ENCODE results near the gene GAL3ST3.
"Not testable (repeated sequence)": the region's sequence is repeated elsewhere in the genome, so short reads cannot be mapped to it uniquely, and the experiment has no call there.

Gene GAL3ST3

DNA sequence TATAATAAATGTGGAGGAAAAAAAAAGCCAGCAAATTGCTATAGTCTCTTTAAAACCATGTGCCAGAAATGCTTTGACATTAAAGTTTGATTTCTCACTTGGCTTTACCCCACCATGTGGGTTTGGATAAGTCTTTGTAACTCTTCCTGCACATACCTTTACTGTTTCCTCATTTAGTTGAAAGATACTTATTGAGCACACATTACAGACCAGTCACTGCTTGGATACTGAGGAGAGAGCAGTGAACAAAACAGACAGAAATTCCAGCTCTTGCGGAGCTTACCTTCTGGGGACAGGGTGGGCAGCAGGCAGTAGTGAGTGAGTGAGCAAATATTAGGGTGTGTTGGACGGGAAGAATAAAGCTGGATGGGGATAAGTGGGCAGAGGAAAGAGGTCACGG, 34.8 kb upstream of the GAL3ST3 start:
- DNase-seq (ENCODE audit: low read depth) = no peak
- TF ChIP-seq, protein P1, sequence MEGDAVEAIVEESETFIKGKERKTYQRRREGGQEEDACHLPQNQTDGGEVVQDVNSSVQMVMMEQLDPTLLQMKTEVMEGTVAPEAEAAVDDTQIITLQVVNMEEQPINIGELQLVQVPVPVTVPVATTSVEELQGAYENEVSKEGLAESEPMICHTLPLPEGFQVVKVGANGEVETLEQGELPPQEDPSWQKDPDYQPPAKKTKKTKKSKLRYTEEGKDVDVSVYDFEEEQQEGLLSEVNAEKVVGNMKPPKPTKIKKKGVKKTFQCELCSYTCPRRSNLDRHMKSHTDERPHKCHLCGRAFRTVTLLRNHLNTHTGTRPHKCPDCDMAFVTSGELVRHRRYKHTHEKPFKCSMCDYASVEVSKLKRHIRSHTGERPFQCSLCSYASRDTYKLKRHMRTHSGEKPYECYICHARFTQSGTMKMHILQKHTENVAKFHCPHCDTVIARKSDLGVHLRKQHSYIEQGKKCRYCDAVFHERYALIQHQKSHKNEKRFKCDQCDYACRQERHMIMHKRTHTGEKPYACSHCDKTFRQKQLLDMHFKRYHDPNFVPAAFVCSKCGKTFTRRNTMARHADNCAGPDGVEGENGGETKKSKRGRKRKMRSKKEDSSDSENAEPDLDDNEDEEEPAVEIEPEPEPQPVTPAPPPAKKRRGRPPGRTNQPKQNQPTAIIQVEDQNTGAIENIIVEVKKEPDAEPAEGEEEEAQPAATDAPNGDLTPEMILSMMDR (IDR thresholded peaks at IDR 0.05; ENCODE audit: control insufficient read depth, insufficient read depth, low read depth, low read length, missing control alignments) = no peak
- no peak overlapping the region for H3K4me3 ChIP-seq (ENCODE audit: control insufficient read depth, low read depth, low read length)

DNA sequence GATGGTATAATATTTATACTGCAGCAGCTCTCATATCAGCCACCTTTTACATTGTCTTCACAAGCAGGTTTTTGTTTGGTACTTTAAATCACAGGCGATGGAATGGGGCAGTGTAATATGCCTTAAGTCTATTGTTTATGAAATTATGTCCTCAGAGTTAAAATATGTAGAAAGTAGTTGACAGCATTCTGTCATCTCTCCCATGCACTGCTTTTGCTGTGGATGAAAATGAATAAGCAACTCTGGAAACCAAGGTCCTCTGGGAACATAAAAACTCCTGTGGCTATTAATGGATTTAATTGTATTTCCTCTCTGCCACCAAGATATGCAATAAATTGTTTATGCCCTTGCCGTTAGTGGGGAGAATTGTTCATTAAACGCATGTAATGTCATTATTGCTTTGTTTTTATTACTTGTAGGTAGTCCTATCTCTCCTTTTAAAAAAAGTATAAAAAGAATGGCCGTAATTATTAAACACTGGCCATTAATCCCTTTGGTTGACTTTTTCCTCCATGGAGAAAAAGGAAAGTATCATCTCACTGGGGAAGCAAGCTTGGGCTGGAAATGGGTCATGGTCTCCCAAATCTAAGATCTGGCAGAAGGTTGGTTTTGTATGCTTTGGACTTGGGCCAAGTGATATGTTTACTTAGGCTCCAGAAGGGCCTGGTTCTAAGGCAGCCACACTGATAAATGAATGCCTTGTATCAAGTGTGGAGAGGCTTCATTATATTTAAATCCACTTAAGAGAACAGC, 34.2 kb upstream of the GAL3ST3 start:
- DNase-seq (ENCODE audit: low read depth) = no peak
- TF ChIP-seq, protein P1 (IDR thresholded peaks at IDR 0.05; ENCODE audit: control insufficient read depth, insufficient read depth, low read depth, low read length, missing control alignments) = no peak

DNA sequence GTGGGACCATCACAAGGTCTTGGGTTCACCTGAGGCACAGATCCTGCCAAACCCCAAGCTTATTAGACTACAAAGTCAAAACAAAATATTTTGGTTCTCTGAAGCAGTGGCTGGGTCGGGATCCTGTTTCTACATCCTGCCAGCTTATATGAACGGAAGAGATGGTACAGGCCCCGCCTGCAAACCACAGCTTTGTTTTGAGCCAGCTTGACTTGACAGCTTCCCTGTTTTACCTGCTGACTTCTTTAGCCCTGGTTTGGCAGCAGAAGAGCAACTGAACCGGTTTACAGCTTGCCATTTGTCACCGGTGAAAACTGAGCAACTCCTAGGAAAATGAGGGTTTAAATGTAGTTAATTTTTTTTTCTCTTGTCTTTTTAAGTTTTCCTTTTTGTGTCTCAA, 32.5 kb upstream of the GAL3ST3 start:
- no peak overlapping the region for H3K4me3 ChIP-seq (ENCODE audit: control insufficient read depth, low read depth, low read length)
- TF ChIP-seq, protein P1 (IDR thresholded peaks at IDR 0.05; ENCODE audit: control insufficient read depth, insufficient read depth, low read depth, low read length, missing control alignments) = no peak
- no peak for DNase-seq (ENCODE audit: low read depth)

More for the DNA sequence above, 34.2 kb upstream of the GAL3ST3 start:
- no peak overlapping the region for H3K4me3 ChIP-seq (ENCODE audit: control insufficient read depth, low read depth, low read length)

DNA sequence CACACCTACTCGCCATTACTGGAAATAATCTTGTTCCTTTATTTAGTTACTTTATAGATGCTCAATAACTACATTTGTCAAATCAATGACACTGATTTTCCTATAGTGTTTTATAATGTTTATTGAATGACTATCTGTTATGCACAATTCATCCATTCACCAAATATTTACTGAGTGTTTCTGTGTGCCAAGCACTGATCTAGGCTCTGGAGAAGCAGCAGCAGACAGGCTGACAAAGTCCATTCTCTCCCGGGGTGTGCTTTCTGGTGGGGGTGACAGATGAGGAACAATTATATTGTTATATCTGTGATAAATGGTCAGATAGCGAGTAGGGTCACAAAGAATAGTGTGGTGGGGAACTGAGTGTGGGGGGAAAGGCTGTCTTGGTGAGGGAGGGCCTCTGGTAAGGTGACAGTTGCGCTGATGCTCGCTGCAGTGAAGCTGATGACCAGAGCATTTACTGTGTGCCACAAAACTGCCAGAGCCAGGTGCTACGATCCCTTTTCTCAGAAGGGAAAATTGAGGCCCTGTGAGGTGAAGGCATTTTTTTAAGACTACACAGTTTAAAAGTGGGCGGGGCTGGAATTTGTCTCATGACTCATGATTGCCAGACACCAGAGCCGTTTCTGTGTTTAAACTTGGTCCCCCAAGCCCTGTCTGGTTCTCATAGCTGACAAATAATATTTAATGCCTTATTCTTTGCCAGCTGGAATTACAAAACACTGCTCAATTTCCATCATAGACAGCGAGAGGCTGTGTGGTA, 31.3 kb upstream of the GAL3ST3 start:
- TF ChIP-seq, protein P1 (IDR thresholded peaks at IDR 0.05; ENCODE audit: control insufficient read depth, insufficient read depth, low read depth, low read length, missing control alignments) = no peak
- no peak overlapping the region for H3K4me3 ChIP-seq (ENCODE audit: control insufficient read depth, low read depth, low read length)
- peak; percentile 67 for DNase-seq (ENCODE audit: low read depth)

DNA sequence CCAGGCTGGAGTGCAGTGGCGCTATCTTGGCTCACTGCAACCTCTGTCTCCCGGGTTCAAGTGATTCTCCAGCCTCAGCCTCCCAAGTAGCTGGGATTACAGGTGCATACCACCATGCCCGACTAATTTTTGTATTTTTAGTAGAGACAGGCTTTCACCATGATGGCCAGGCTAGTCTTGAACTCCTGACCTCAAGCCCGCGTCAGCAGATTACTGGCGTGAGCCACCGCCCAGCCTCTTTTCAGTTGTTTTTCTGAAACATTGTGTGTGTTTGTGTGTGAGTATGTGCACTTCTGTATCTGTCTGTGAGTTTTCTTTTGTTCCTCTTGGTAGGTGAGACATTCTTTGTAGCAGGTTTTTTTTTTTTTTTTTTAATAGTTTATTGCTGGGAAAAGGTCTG, 30.0 kb upstream of the GAL3ST3 start:
- not testable (repeated sequence) for DNase-seq (ENCODE audit: low read depth); H3K4me3 ChIP-seq (ENCODE audit: control insufficient read depth, low read depth, low read length)

DNA sequence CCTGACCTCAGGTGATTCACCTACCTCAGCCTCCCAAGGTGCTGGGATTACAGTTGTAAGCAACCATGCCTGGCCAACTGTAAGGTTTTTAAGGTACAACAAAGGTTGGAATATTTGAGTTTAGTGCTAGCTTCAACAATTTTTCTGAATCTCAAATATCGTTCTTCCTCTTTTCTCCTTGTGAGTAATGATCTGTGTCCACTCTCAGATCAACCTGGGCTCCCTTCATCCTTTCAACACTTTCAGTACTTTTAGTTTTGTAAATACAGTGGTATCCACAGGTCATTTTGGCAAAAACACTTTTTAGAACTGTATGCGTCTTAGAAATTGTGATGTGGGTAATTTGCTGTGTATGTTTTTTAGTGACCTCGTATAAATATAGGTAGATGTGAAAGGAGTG, 29.0 kb upstream of the GAL3ST3 start:
- DNase-seq (ENCODE audit: low read depth) = no peak
- no peak overlapping the region for H3K4me3 ChIP-seq (ENCODE audit: control insufficient read depth, low read depth, low read length)
- TF ChIP-seq, protein P1 (IDR thresholded peaks at IDR 0.05; ENCODE audit: control insufficient read depth, insufficient read depth, low read depth, low read length, missing control alignments) = no peak

DNA sequence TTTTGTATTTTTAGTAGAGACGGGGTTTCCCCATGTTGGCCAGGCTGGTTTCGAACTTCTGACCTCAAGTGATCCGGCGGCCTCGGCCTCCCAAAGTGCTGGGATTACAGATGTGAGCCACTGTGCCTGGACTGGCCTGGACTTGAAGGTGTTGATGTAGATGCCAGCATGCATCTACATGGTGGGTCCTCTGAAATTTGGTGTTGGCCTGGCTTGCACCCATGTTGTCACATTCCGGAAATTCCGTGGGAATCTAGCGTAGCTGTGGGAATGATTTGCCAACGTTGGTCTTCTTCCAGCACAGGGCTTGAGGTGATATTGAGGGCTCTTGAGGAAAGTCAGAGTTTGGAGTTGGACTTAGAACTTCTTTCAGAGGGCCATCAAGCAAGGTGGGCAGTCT, 27.6 kb upstream of the GAL3ST3 start:
- DNase-seq (ENCODE audit: low read depth) = no peak
- TF ChIP-seq, protein P1 (IDR thresholded peaks at IDR 0.05; ENCODE audit: control insufficient read depth, insufficient read depth, low read depth, low read length, missing control alignments) = no peak
- no peak overlapping the region for H3K4me3 ChIP-seq (ENCODE audit: control insufficient read depth, low read depth, low read length)

Data from AG09309 (cell line).